HCT116 (cell line): ENCODE results near the gene SLC1A1. TPM values are rescaled to one million over a fixed set of nuclear protein-coding genes. Genes with fewer than 3 reads are reported as not detected.

Experiments used
- ATAC-seq: fragments of 200-7000 bp; cut with Tn5 transposase; 2 replicates; pipeline ENCODE4 v1.9.1; 2020; ENCODE audit warnings: mild to moderate bottlenecking, moderate library complexity
- BruUV-seq: library from RNA; stranded (reverse); fragments of 400-500 nt; replicated peaks from 2 replicates; lab custom pipeline; 2021; lab: Mats Ljungman, UMichigan
- CTCF ChIA-PET: fragments of 300-600 bp; sonication (Branson Sonifier 250); formaldehyde crosslinking; loops from one replicate; lab custom pipeline; 2021; ENCODE audit warnings: antibody characterized with exemption; lab: Charles Lee
- POLR2A ChIA-PET: fragments of 300-600, 350-600 bp; sonication (Branson Sonifier 250); formaldehyde crosslinking; loops from one replicate; lab custom pipeline; 2021; ENCODE audit warnings: antibody characterized with exemption; lab: Charles Lee
- RAD21 ChIA-PET, 2 experiments: fragments of 300-600 bp; sonication (Branson Sonifier 250); formaldehyde crosslinking; loops; one replicate each; lab custom pipeline; 2023; ENCODE audit warnings: low total read pairs in 2 of 2; ENCODE audit not compliant: uncharacterized antibody in 2 of 2, unreplicated experiment in 2 of 2, low non-redundant PET in 1 of 2; lab: Charles Lee
- DNase-seq: peaks from one replicate; pipeline ENCODE4 v3.0.0-alpha.2; 2010; ENCODE audit warnings: low read depth, low spot score
- H2AFZ ChIP-seq: fragments of 200-600 bp; shearing (Covaris generic), sonication (generic); 2 replicates; pipeline ENCODE4 v1.6.1; 2017; ENCODE audit warnings: low read depth, mixed run types, mixed read lengths, antibody characterized with exemption, low read length; ENCODE audit not compliant: poor library complexity, severe bottlenecking
- H3K27ac ChIP-seq: 2 replicates; pipeline ENCODE4 v1.5.1; 2012; ENCODE audit warnings: low read depth, low read length
- H3K27me3 ChIP-seq: fragments of 200-600 bp; sonication (generic); 2 replicates; pipeline ENCODE4 v1.6.1; 2016; ENCODE audit warnings: mixed run types, low read length, mixed read lengths; ENCODE audit not compliant: insufficient read depth
- H3K36me3 ChIP-seq, 2 experiments: fragments of 200-500 bp in 1 of 2; fragments of 200-600 bp in 1 of 2; sonication (Bioruptor generic) in 1 of 2; sonication (generic) in 1 of 2; 2 replicates each; pipeline versions ENCODE4 v1.5.1 to v1.6.1; 2014 to 2016; ENCODE audit warnings: low read length in 2 of 2, inconsistent platforms in 1 of 2, mixed read lengths in 1 of 2, mixed run types in 1 of 2; ENCODE audit not compliant: insufficient read depth in 2 of 2, control insufficient read depth in 1 of 2
- H3K4me1 ChIP-seq, 2 experiments: fragments of 200-600 bp in 1 of 2; sonication (generic) in 1 of 2; 2 replicates each; pipeline versions ENCODE4 v1.5.1 to v1.6.1; 2012 to 2017; ENCODE audit warnings: low read length in 2 of 2, inconsistent platforms in 1 of 2, mild to moderate bottlenecking in 1 of 2, mixed read lengths in 1 of 2, mixed run types in 1 of 2, moderate library complexity in 1 of 2; ENCODE audit not compliant: insufficient read depth in 2 of 2, control insufficient read depth in 1 of 2
- H3K4me2 ChIP-seq: fragments of 200-600 bp; sonication (generic); 2 replicates; pipeline ENCODE4 v1.6.1; 2017; ENCODE audit warnings: mixed run types, low read length, mixed read lengths
- H3K4me3 ChIP-seq, 2 experiments: fragments of 200-600 bp in 1 of 2; sonication (generic) in 1 of 2; replicated peaks in 1 of 2; 2 replicates each; pipeline ENCODE4 v1.5.1; 2011 to 2016; ENCODE audit warnings: low read length in 2 of 2, control low read depth in 1 of 2, low read depth in 1 of 2, mild to moderate bottlenecking in 1 of 2, mixed read lengths in 1 of 2, mixed run types in 1 of 2
- H3K79me2 ChIP-seq: fragments of 200-600 bp; sonication (generic); 2 replicates; pipeline ENCODE4 v1.6.1; 2017; ENCODE audit warnings: mild to moderate bottlenecking, mixed run types, low read length, moderate library complexity, mixed read lengths; ENCODE audit not compliant: insufficient read depth
- H3K9ac ChIP-seq: fragments of 200-600 bp; sonication (generic); 2 replicates; pipeline ENCODE4 v1.6.1; 2016; ENCODE audit warnings: low read length, mixed read lengths
- H3K9me2 ChIP-seq: fragments of 200-600 bp; sonication (generic), shearing (Covaris generic); 2 replicates; pipeline ENCODE4 v1.6.1; 2017; ENCODE audit warnings: mixed run types, mild to moderate bottlenecking, moderate library complexity; ENCODE audit not compliant: insufficient read depth
- H3K9me3 ChIP-seq, 2 experiments: fragments of 200-500 bp in 1 of 2; fragments of 200-600 bp in 1 of 2; sonication (Bioruptor generic) in 1 of 2; sonication (generic) in 1 of 2; 2 replicates each; pipeline ENCODE4 v1.6.1; 2014 to 2017; ENCODE audit warnings: low read length in 2 of 2, mixed read lengths in 2 of 2, inconsistent platforms in 1 of 2, low read depth in 1 of 2, mild to moderate bottlenecking in 1 of 2, mixed run types in 1 of 2, moderate library complexity in 1 of 2; ENCODE audit not compliant: control insufficient read depth in 1 of 2, insufficient read depth in 1 of 2
- H4K20me1 ChIP-seq: fragments of 200-600 bp; sonication (generic), shearing (Covaris generic); 2 replicates; pipeline ENCODE4 v1.6.1; 2017; ENCODE audit warnings: mixed run types, mild to moderate bottlenecking, moderate library complexity; ENCODE audit not compliant: insufficient read depth
- ELF1 ChIP-seq: IDR thresholded peaks from 2 replicates; pipeline ENCODE4 v1.6.1; 2012; ENCODE audit warnings: low read depth, borderline replicate concordance
- EZH2 ChIP-seq: fragments of 200-600 bp; sonication (generic); IDR thresholded peaks from 2 replicates; pipeline ENCODE4 v1.6.1; 2017; ENCODE audit warnings: antibody characterized with exemption, mixed run types
- EZH2phosphoT487 ChIP-seq: fragments of 200-600 bp; IDR thresholded peaks from 2 replicates; pipeline ENCODE4 v1.6.1; 2018; ENCODE audit warnings: antibody characterized with exemption, borderline replicate concordance
- FOSL1 ChIP-seq: IDR thresholded peaks from 2 replicates; pipeline ENCODE4 v1.6.1; 2012; ENCODE audit warnings: low read depth
- JUND ChIP-seq: IDR thresholded peaks from 2 replicates; pipeline ENCODE4 v1.6.1; 2012
- POLR2AphosphoS5 ChIP-seq: IDR thresholded peaks from 2 replicates; pipeline ENCODE4 v1.6.1; 2011; ENCODE audit warnings: mild to moderate bottlenecking, low read depth, low read length, moderate library complexity
- RAD21 ChIP-seq: IDR thresholded peaks from 2 replicates; pipeline ENCODE4 v1.6.1; 2012; ENCODE audit warnings: low read depth, mild to moderate bottlenecking
- SIN3A ChIP-seq: IDR thresholded peaks from 2 replicates; pipeline ENCODE4 v1.6.1; 2012; ENCODE audit warnings: low read depth
- SP1 ChIP-seq: IDR thresholded peaks from 2 replicates; pipeline ENCODE4 v1.6.1; 2012; ENCODE audit warnings: low read depth
- SRF ChIP-seq: IDR thresholded peaks from 2 replicates; pipeline ENCODE4 v1.6.1; 2012; ENCODE audit warnings: low read depth
- ZFX ChIP-seq: fragments of 450-650 bp; IDR thresholded peaks from 2 replicates; pipeline ENCODE4 v1.6.1; 2017
- ZNF274 ChIP-seq: fragments of 200-500 bp; sonication (Bioruptor generic); IDR thresholded peaks from 2 replicates; pipeline ENCODE4 v1.6.1; 2014; ENCODE audit warnings: mild to moderate bottlenecking, low read depth, low read length, inconsistent platforms
- intact Hi-C: fragments of 100-400 bp; cut with micrococcal nuclease; formaldehyde crosslinking; loops from 2 replicates; pipeline ENCODE4 v1.10.0; 2022
- total RNA-seq: library from RNA; stranded (reverse); gene quantifications from one replicate; pipeline ENCODE4 v1.2.1, GENCODE V29; 2021; ENCODE audit not compliant: unreplicated experiment
- TF ChIP-seq, protein P1 (sequence below): IDR thresholded peaks from 2 replicates; pipeline ENCODE4 v1.6.1; 2012
- TF ChIP-seq, protein P2 (sequence below): IDR thresholded peaks from 2 replicates; pipeline ENCODE4 v1.6.1; 2012
- TF ChIP-seq, protein P3 (sequence below): IDR thresholded peaks from 2 replicates; pipeline ENCODE4 v1.6.1; 2011; ENCODE audit warnings: mild to moderate bottlenecking, low read length, moderate library complexity; ENCODE audit not compliant: insufficient replicate concordance; ENCODE audit errors: extremely low read depth
- TF ChIP-seq, protein P4 (sequence below): IDR thresholded peaks from 2 replicates; pipeline ENCODE4 v1.6.1; 2012; ENCODE audit warnings: low read depth

SLC1A1 gene
- total RNA-seq, 1 experiment from 2014 or later = 6.8 TPM

DNA sequence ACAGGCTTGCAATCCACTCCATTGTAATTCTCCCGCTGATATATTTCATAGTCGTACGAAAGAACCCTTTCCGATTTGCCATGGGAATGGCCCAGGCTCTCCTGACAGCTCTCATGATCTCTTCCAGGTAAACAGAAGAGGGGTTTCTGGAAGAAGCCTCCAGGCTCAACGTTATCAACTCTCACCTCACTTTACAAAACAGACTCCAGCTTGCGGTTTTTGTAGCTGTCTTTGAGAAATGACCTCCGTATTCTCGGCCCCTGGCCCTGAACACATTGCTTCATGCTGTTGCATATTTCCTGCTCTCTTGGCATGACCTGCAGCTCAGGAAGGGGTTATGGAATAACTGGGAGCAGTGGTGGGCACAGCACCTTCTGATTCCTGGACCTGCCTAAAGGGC lies 85.7 kb downstream of the SLC1A1 start:
- Histone ChIP-seq H3K9ac (no peak overlapping the region), H3K4me1 (no peaks in the 10 kb centered on the region)
- BruUV-seq = no TSS peak

More for the DNA sequence above, 85.7 kb downstream of the SLC1A1 start:
- ChIA-PET POLR2A (no interaction called here), RAD21 (no interaction called here), CTCF (interaction anchor here (1.1 kb wide), 1 partner anchor 10 kb away, joined by 3 read pairs; no protein-coding TSS in a partner anchor)
- Histone ChIP-seq H3K4me2 (no peak overlapping the region), H3K9me3 (no peaks in the 10 kb centered on the region), H4K20me1 (no peaks in the 10 kb centered on the region), H3K79me2 (no peaks in the 10 kb centered on the region), H3K27me3 (no peaks in the 10 kb centered on the region), H3K9me2 (no peaks in the 10 kb centered on the region), H2AFZ (no peak overlapping the region), H3K27ac (no peak overlapping the region), H3K4me3 (no peak overlapping the region), H3K36me3 (no peaks in the 10 kb centered on the region)
- no peak for ATAC-seq
- TF ChIP-seq, protein P1, sequence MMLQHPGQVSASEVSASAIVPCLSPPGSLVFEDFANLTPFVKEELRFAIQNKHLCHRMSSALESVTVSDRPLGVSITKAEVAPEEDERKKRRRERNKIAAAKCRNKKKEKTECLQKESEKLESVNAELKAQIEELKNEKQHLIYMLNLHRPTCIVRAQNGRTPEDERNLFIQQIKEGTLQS = no peak
- TF ChIP-seq, protein P2, sequence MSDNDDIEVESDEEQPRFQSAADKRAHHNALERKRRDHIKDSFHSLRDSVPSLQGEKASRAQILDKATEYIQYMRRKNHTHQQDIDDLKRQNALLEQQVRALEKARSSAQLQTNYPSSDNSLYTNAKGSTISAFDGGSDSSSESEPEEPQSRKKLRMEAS = no peak
- TF ChIP-seq, protein P3, sequence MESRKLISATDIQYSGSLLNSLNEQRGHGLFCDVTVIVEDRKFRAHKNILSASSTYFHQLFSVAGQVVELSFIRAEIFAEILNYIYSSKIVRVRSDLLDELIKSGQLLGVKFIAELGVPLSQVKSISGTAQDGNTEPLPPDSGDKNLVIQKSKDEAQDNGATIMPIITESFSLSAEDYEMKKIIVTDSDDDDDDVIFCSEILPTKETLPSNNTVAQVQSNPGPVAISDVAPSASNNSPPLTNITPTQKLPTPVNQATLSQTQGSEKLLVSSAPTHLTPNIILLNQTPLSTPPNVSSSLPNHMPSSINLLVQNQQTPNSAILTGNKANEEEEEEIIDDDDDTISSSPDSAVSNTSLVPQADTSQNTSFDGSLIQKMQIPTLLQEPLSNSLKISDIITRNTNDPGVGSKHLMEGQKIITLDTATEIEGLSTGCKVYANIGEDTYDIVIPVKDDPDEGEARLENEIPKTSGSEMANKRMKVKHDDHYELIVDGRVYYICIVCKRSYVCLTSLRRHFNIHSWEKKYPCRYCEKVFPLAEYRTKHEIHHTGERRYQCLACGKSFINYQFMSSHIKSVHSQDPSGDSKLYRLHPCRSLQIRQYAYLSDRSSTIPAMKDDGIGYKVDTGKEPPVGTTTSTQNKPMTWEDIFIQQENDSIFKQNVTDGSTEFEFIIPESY = no peak
- no peak for TF ChIP-seq EZH2
- TF ChIP-seq POLR2AphosphoS5 = no peak
- TF ChIP-seq FOSL1 = no peak
- no peak for TF ChIP-seq ELF1
- no peak for TF ChIP-seq ZNF274
- TF ChIP-seq RAD21 = no peak
- no peak for TF ChIP-seq SP1
- TF ChIP-seq, protein P4, sequence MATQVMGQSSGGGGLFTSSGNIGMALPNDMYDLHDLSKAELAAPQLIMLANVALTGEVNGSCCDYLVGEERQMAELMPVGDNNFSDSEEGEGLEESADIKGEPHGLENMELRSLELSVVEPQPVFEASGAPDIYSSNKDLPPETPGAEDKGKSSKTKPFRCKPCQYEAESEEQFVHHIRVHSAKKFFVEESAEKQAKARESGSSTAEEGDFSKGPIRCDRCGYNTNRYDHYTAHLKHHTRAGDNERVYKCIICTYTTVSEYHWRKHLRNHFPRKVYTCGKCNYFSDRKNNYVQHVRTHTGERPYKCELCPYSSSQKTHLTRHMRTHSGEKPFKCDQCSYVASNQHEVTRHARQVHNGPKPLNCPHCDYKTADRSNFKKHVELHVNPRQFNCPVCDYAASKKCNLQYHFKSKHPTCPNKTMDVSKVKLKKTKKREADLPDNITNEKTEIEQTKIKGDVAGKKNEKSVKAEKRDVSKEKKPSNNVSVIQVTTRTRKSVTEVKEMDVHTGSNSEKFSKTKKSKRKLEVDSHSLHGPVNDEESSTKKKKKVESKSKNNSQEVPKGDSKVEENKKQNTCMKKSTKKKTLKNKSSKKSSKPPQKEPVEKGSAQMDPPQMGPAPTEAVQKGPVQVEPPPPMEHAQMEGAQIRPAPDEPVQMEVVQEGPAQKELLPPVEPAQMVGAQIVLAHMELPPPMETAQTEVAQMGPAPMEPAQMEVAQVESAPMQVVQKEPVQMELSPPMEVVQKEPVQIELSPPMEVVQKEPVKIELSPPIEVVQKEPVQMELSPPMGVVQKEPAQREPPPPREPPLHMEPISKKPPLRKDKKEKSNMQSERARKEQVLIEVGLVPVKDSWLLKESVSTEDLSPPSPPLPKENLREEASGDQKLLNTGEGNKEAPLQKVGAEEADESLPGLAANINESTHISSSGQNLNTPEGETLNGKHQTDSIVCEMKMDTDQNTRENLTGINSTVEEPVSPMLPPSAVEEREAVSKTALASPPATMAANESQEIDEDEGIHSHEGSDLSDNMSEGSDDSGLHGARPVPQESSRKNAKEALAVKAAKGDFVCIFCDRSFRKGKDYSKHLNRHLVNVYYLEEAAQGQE = no peak
- TF ChIP-seq SRF = no peak
- TF ChIP-seq ZFX = no peak
- no peak for TF ChIP-seq JUND
- no peak for TF ChIP-seq SIN3A
- TF ChIP-seq EZH2phosphoT487 = no peak
- DNase-seq = no peak
- intact Hi-C loops = no loop called here
